ENCODE measurements around the gene GPBP1L1. TPM values are rescaled to one million over a fixed set of nuclear protein-coding genes. Genes with fewer than 3 reads are reported as not detected.

The GPBP1L1 gene
- total and polyA plus RNA-seq, 2 of the 13 experiments (the other 11 are each of a cell fraction or from before 2014, with no cell fraction given), result 45.9 to 86.1 TPM

GRCh38 chr1:45687754-45688740 lies 1.7 kb upstream of the GPBP1L1 start, which contains the start of gene TMEM69 (continued):
- no peak for TF ChIP-seq MBD4 (IDR thresholded peaks at IDR 0.05; ENCODE audit: borderline replicate concordance, low read length)
- 0 out of 2 replicates have a peak, but pooled peaks have one; percentile 50 for TF ChIP-seq MXD4 (CRISPR knock-in tag; IDR thresholded peaks at IDR 0.05)
- no peak; the same call in 1 of the 2 replicates for TF ChIP-seq ZNF510 (CRISPR knock-in tag; IDR thresholded peaks at IDR 0.05; ENCODE audit: low read depth)
- peak; percentile 59; the same call in 1 of the 2 replicates for TF ChIP-seq ZBTB34 (CRISPR knock-in tag; IDR thresholded peaks at IDR 0.05)
- 0 out of 2 replicates have a peak, but pooled peaks have one; percentile 17 for TF ChIP-seq JUND (CRISPR knock-in tag; IDR thresholded peaks at IDR 0.05)
- peak; percentile 34; the same call in 1 of the 2 replicates for TF ChIP-seq MEF2D (CRISPR knock-in tag; IDR thresholded peaks at IDR 0.05)
- no peak for TF ChIP-seq ZNF761 (CRISPR knock-in tag; conservative IDR thresholded peaks at IDR 0.05)
- TF ChIP-seq ZBTB44 (CRISPR knock-in tag; IDR thresholded peaks at IDR 0.05), result no peak
- no peak for TF ChIP-seq ZNF260 (CRISPR knock-in tag; IDR thresholded peaks at IDR 0.05; ENCODE audit: borderline replicate concordance, low read depth)
- TF ChIP-seq PRDM10 (CRISPR knock-in tag; IDR thresholded peaks at IDR 0.05; ENCODE audit: low read depth), result peak; percentile 61
- TF ChIP-seq HDAC6 (IDR thresholded peaks at IDR 0.05; ENCODE audit: low read depth, low read length), result no peak
- peak; percentile 44; the same call in 1 of the 2 replicates for TF ChIP-seq ZNF788 (CRISPR knock-in tag; IDR thresholded peaks at IDR 0.05; ENCODE audit: borderline replicate concordance)
- peak; percentile 89 for TF ChIP-seq YEATS2 (CRISPR knock-in tag; IDR thresholded peaks at IDR 0.05; ENCODE audit: borderline replicate concordance)
- no peak for TF ChIP-seq SNRNP70 (IDR thresholded peaks at IDR 0.05; ENCODE audit: low read depth, low read length)
- TF ChIP-seq HOMEZ (CRISPR knock-in tag; IDR thresholded peaks at IDR 0.05; ENCODE audit: low read depth), result peak; percentile 10; the same call in 1 of the 2 replicates
- no peak for TF ChIP-seq HMG20A (CRISPR knock-in tag; IDR thresholded peaks at IDR 0.05; ENCODE audit: borderline replicate concordance)
- no peak for TF ChIP-seq ZNF180 (CRISPR knock-in tag; IDR thresholded peaks at IDR 0.05; ENCODE audit: borderline replicate concordance, low read depth)
